T-helper 17 cell (primary cell): ENCODE data around the gene PILRB. TPM values are rescaled to one million over a fixed set of nuclear protein-coding genes. Genes with fewer than 3 reads are reported as not detected.
"Not testable (repeated sequence)": the region's sequence is repeated elsewhere in the genome, so short reads cannot be mapped to it uniquely, and the experiment has no call there.

Source experiments
- ATAC-seq: fragments of 150-1000 bp; cut with Tn5 transposase; 2 replicates; pipeline ENCODE4 v1.10.0; 2021; ENCODE audit warnings: mild to moderate bottlenecking, moderate library complexity
- DNase-seq, 3 donors: peaks; one replicate each; pipeline versions ENCODE4 v3.0.0 to v3.0.0-alpha.2; 2020 to 2021
- H3K9me3 ChIP-seq: one replicate; pipeline ENCODE4 v1.7.0; 2013; ENCODE audit warnings: low read length, mild to moderate bottlenecking; ENCODE audit not compliant: control insufficient read depth, poor library complexity, severe bottlenecking
- H3K27ac Mint-ChIP-seq: one replicate; pipeline ENCODE4 v1.8.0; 2022; ENCODE audit warnings: mild to moderate bottlenecking, moderate library complexity, mixed read lengths
- H3K27me3 Mint-ChIP-seq: one replicate; pipeline ENCODE4 v1.8.0; 2022; ENCODE audit warnings: mixed read lengths
- H3K36me3 Mint-ChIP-seq: one replicate; pipeline ENCODE4 v1.8.0; 2022; ENCODE audit warnings: low read depth, mixed read lengths
- H3K4me1 Mint-ChIP-seq: one replicate; pipeline ENCODE4 v1.8.0; 2022; ENCODE audit warnings: mild to moderate bottlenecking, mixed read lengths
- H3K4me3 Mint-ChIP-seq: one replicate; pipeline ENCODE4 v1.8.0; 2022; ENCODE audit warnings: mild to moderate bottlenecking, moderate library complexity, mixed read lengths
- total RNA-seq, 4 donors: library from RNA in 2 of 4; stranded (reverse) in 2 of 4; gene quantifications; one replicate each; pipeline ENCODE4 v1.2.3 and lab custom pipeline; 2022 to 2026

Gene PILRB
- total RNA-seq, 2 donors from 2014 or later: 71.6 to 97.2 TPM

DNA sequence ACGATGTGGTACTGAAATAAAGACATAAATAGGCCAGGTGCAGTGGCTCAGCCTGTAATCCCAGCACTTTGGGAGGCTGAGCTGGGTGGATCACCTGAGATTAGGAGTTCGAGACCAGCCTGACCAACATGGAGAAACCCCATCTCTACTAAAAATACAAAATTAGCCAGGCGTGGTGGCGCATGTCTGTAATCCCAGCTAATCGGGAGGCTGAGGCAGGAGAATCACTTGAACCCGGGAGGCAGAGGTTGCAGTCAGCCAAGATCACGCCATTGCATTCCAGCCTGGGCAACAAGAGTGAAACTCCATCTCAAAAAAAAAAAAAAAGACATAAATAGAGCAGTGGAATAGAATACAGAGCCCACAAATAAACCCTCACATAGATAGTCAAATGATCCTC lies 5.9 kb downstream of the PILRB start:
- peaks cover 11% of the 10 kb centered on the region for H3K36me3 Mint-ChIP-seq

GRCh38 chr7:100364480-100364879 lies 6.6 kb downstream of the PILRB start:
- peak overlapping the region; percentile 19 for H3K27ac Mint-ChIP-seq
- peaks cover 28% of the 10 kb centered on the region for H3K4me1 Mint-ChIP-seq
- DNase-seq (no peak), ATAC-seq (no peak)
- peaks cover 11% of the 10 kb centered on the region for H3K36me3 Mint-ChIP-seq
- no peak overlapping the region for H3K4me3 Mint-ChIP-seq
- H3K9me3 ChIP-seq: no peaks in the 10 kb centered on the region
- no peaks in the 10 kb centered on the region for H3K27me3 Mint-ChIP-seq

More for the DNA sequence above, 5.9 kb downstream of the PILRB start:
- not testable (repeated sequence) for H3K9me3 ChIP-seq, DNase-seq, ATAC-seq, H3K27me3 Mint-ChIP-seq, H3K4me3 Mint-ChIP-seq, H3K27ac Mint-ChIP-seq
- peaks cover 25% of the 10 kb centered on the region for H3K4me1 Mint-ChIP-seq

GRCh38 chr7:100365998-100366367 lies 8.1 kb downstream of the PILRB start:
- Mint-ChIP-seq H3K4me3 (peak overlapping the region; percentile 37), H3K4me1 (peaks cover 25% of the 10 kb centered on the region), H3K27ac (peak overlapping the region; percentile 89)
- H3K9me3 ChIP-seq, ATAC-seq, H3K27me3 Mint-ChIP-seq, DNase-seq, H3K36me3 Mint-ChIP-seq: not testable (repeated sequence)

DNA sequence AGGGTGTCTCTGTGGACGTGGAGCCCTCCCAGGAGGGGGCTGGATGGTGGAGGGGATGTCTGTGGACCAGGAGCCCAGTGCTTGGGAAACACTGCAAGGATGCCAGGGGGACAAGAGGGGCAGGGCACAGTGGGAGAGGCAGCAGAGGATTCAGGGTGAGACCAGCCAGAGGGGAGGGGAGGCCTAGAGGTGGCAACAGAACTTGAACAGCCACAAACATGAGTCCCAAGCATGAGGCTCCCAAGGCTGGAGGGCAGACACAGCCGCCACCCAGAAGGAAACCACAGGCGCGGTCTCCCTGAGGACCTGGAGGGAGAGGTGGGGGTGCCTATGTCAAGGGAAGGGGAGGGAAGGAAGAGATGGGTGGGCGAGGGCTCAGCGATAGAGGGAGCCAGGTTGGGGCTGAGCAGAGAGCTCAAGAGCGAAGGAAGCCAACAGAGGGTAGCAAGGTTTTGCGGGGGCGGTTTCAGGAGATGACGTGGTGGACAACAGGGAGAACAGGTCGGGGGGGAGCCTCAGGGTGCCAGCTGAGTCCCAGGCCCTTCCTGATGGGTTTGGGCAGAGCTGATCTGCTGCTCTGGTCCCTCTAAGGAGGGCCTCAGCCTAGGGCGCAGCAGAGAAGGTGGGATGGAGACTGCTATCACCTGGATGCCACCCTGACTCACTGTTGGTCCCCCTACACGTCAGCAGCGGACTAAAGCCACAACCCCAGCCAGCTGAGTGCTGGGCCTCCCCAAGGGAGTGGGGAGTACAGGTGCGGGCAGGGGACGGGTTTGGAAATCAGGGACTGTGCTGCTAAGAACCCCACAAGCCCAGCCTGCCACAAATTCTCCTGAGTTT lies 8.7 kb downstream of the PILRB start:
- Mint-ChIP-seq H3K36me3 (peaks cover 2% of the 10 kb centered on the region), H3K4me3 (peak overlapping the region; percentile 37), H3K27me3 (no peaks in the 10 kb centered on the region), H3K27ac (peak overlapping the region; percentile 89), H3K4me1 (peaks cover 25% of the 10 kb centered on the region)
- DNase-seq (no peak), ATAC-seq (peak; percentile 20)
- no peaks in the 10 kb centered on the region for H3K9me3 ChIP-seq

DNA sequence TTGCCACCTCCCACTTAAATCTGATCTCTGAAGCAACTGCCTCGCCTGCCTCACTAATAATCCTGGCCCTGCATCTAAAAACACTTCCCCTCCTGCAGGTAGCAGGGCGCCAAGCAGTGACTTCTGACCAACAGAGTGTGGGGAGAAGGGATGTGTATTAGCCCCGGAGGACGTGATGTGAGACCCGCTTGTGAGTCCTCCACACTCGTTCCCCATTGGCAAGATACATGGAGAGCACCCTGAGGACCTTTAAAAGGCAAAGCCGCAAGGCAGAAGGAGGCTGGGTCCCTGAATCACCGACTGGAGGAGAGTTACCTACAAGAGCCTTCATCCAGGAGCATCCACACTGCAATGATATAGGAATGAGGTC lies 9.3 kb downstream of the PILRB start:
- DNase-seq: no peak
- ATAC-seq: no peak
- H3K4me3 Mint-ChIP-seq: no peak overlapping the region
- peaks cover 2% of the 10 kb centered on the region for H3K36me3 Mint-ChIP-seq
- peaks cover 25% of the 10 kb centered on the region for H3K4me1 Mint-ChIP-seq
- H3K9me3 ChIP-seq: no peaks in the 10 kb centered on the region
- H3K27ac Mint-ChIP-seq: peak overlapping the region; percentile 51
- H3K27me3 Mint-ChIP-seq: no peaks in the 10 kb centered on the region

DNA sequence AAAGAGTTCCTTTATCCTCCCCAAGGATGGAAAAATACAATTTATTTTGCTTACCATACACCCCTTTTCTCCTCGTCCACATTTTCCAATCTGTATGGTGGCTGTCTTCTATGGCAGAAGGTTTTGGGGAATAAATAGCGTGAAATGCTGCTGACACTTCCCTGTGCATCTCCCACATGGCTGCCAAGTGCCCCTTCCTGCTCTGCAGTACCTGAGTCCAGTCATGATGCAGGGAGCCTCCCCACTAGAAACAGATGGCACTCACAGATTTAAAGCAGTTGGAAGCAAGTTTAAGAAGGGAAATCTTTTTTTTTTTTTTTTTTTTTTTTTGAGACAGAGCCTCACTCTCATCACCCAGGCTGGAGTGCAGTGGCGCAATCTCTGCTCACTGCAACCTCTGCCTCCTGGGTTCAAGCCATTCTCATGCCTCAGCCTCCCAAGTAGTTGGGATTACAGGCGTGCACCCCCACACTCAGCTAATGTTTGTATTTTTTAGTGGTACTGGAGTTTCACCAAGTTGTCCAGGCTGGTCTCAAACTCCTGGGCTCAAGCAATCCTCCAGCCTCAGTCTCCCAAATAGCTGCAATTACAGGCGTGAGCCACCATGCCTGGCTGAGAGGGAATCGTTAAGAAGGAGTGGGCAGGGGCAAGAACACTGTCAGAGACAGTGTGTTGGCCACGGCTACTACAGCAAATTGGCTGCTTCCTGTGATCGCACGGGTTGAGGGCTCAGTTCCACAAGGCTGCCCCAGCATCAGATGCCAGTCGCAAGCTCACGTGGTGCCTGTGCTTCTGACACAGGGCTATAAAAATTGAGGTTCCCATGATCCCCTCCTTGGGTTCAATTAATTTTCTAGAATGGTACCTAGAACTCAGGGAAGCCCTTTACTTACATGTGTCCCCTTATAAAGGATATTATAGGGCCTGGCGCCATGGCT lies 10.0 kb downstream of the PILRB start:
- no peaks in the 10 kb centered on the region for H3K9me3 ChIP-seq
- peaks cover 2% of the 10 kb centered on the region for H3K36me3 Mint-ChIP-seq
- peak overlapping the region; percentile 51 for H3K27ac Mint-ChIP-seq
- no peak for ATAC-seq
- no peak overlapping the region for H3K4me3 Mint-ChIP-seq
- H3K27me3 Mint-ChIP-seq: no peaks in the 10 kb centered on the region
- no peak for DNase-seq
- peaks cover 25% of the 10 kb centered on the region for H3K4me1 Mint-ChIP-seq

GRCh38 chr7:100369105-100369504 lies 11.2 kb downstream of the PILRB start:
- Mint-ChIP-seq H3K27me3 (no peaks in the 10 kb centered on the region), H3K27ac (peak overlapping the region; percentile 71), H3K4me3 (peak overlapping the region; percentile 56), H3K4me1 (peaks cover 24% of the 10 kb centered on the region), H3K36me3 (peaks cover 2% of the 10 kb centered on the region)
- H3K9me3 ChIP-seq: no peaks in the 10 kb centered on the region
- ATAC-seq: peak; percentile 65
- no peak for DNase-seq

GRCh38 chr7:100370303-100370702 lies 12.4 kb downstream of the PILRB start:
- no peaks in the 10 kb centered on the region for H3K9me3 ChIP-seq
- peak overlapping the region; percentile 62 for H3K4me3 Mint-ChIP-seq
- peaks cover 5% of the 10 kb centered on the region for H3K27me3 Mint-ChIP-seq
- no peak for DNase-seq
- H3K36me3 Mint-ChIP-seq: peaks cover 3% of the 10 kb centered on the region
- peaks cover 24% of the 10 kb centered on the region for H3K4me1 Mint-ChIP-seq
- ATAC-seq: no peak
- peak overlapping the region; percentile 66 for H3K27ac Mint-ChIP-seq

DNA sequence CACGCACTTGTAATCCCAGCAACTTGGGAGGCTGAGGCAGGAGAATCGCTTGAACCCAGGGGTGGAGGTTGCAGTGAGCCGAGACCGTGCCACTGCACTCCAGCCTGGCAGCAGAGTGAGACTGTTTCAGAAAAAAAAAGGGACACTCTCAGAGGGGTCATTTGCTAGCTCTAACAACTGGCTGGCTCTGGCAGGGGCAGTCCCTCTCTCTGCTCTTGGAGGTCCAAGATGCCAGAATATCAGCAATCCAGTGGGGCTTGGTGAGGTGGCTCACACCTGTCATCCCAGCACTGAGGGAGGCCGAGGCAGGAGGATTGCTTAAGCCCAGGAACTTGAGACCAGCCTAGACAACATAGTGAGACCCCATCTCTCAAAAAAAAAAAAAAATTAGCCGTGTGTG lies 12.8 kb downstream of the PILRB start:
- no peak for DNase-seq

GRCh38 chr7:100371561-100372171 lies 13.7 kb downstream of the PILRB start:
- Mint-ChIP-seq H3K27ac (peak overlapping the region; percentile 66), H3K4me1 (peaks cover 16% of the 10 kb centered on the region), H3K36me3 (peaks cover 3% of the 10 kb centered on the region), H3K4me3 (peak overlapping the region; percentile 12), H3K27me3 (peaks cover 6% of the 10 kb centered on the region)
- H3K9me3 ChIP-seq: no peaks in the 10 kb centered on the region
- ATAC-seq (no peak), DNase-seq (no peak)

More for the DNA sequence above, 12.8 kb downstream of the PILRB start:
- Mint-ChIP-seq H3K4me3 (no peak overlapping the region), H3K36me3 (peaks cover 3% of the 10 kb centered on the region), H3K27me3 (peaks cover 6% of the 10 kb centered on the region), H3K4me1 (peaks cover 24% of the 10 kb centered on the region), H3K27ac (peak overlapping the region; percentile 66)
- ATAC-seq: no peak
- H3K9me3 ChIP-seq: no peaks in the 10 kb centered on the region

GRCh38 chr7:100372256-100372655 lies 14.3 kb downstream of the PILRB start:
- Mint-ChIP-seq H3K27ac (no peak overlapping the region), H3K4me1 (peaks cover 14% of the 10 kb centered on the region), H3K36me3 (peaks cover 3% of the 10 kb centered on the region), H3K4me3 (no peak overlapping the region), H3K27me3 (peaks cover 6% of the 10 kb centered on the region)
- no peak for DNase-seq
- H3K9me3 ChIP-seq: no peaks in the 10 kb centered on the region
- ATAC-seq: no peak

DNA sequence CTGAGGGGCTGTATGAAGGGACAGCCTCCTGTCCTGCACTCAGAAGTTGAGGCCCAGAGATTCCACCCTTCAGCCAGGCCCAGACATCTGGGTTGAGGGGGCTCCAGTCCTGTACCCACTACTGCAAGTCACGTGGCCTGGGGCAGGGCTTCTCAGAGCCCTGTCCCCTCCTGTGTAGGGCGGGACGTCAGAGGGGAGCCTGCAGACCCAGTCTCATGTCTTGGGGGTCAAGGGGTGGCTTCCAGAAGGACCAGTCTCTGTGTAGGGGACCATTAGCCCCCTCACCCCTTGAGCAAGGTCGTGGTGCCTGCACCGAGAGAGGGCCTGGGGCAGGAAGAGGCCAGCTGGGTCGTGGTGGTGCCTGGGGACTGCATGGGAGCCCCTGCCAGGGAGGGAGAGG lies 14.8 kb downstream of the PILRB start:
- no peak overlapping the region for H3K4me3 Mint-ChIP-seq

GRCh38 chr7:100373261-100373831 lies 15.4 kb downstream of the PILRB start, which contains the start of gene PILRA:
Gene PILRA, plus strand, starts transcription at chr7:100373487. Its CDS starts 170 bp downstream, at chr7:100373657.
- Mint-ChIP-seq H3K4me1 (peaks cover 11% of the 10 kb centered on the region), H3K27ac (no peak within 1 kb of the TSS), H3K36me3 (peaks cover 3% of the 10 kb centered on the region), H3K4me3 (peak within 1 kb of the TSS; percentile 36), H3K27me3 (peaks cover 6% of the 10 kb centered on the region)
- no peak for DNase-seq
- no peak for ATAC-seq
- no peaks in the 10 kb centered on the region for H3K9me3 ChIP-seq

More for the DNA sequence above, 14.8 kb downstream of the PILRB start:
- peaks cover 6% of the 10 kb centered on the region for H3K27me3 Mint-ChIP-seq
- ATAC-seq: no peak
- no peaks in the 10 kb centered on the region for H3K9me3 ChIP-seq
- H3K27ac Mint-ChIP-seq: no peak overlapping the region
- H3K4me1 Mint-ChIP-seq: peaks cover 13% of the 10 kb centered on the region
- H3K36me3 Mint-ChIP-seq: peaks cover 3% of the 10 kb centered on the region
- no peak for DNase-seq
